GM20000 (cell line): ENCODE data around the gene URI1.
"Not testable (repeated sequence)": the region's sequence is repeated elsewhere in the genome, so short reads cannot be mapped to it uniquely, and the experiment has no call there.

Source experiments
- DNase-seq: peaks from one replicate; pipeline ENCODE4 v3.0.0; 2012; ENCODE audit warnings: low spot score
- TF ChIP-seq, protein P1 (sequence below): IDR thresholded peaks from 2 replicates; pipeline ENCODE4 v1.5.1; 2012; ENCODE audit warnings: mild to moderate bottlenecking, control low read depth; ENCODE audit errors: extremely low read depth, missing control alignments

The URI1 gene

DNA sequence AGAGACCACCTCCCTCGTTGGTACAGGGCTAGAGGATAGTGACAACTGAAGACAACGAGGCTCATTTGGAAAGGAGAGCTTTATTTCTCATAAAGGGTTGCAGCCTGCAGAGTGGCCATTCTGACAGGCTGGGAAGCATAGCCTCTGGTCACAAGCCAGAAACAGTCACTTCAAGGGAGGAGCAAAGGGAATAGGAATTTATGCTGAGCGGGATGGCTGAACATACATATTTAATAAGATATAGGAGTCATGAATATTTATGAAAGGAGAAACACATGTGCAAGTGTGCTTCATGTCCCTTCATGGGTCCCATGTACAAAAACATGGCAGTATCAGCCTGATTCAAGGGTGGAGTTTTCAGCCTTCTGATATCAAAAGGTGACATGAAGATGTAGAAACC, 27.1 kb upstream of the URI1 start:
- no peak for DNase-seq
- TF ChIP-seq, protein P1, sequence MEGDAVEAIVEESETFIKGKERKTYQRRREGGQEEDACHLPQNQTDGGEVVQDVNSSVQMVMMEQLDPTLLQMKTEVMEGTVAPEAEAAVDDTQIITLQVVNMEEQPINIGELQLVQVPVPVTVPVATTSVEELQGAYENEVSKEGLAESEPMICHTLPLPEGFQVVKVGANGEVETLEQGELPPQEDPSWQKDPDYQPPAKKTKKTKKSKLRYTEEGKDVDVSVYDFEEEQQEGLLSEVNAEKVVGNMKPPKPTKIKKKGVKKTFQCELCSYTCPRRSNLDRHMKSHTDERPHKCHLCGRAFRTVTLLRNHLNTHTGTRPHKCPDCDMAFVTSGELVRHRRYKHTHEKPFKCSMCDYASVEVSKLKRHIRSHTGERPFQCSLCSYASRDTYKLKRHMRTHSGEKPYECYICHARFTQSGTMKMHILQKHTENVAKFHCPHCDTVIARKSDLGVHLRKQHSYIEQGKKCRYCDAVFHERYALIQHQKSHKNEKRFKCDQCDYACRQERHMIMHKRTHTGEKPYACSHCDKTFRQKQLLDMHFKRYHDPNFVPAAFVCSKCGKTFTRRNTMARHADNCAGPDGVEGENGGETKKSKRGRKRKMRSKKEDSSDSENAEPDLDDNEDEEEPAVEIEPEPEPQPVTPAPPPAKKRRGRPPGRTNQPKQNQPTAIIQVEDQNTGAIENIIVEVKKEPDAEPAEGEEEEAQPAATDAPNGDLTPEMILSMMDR = no peak

GRCh38 chr19:29915832-29916231, 26.2 kb upstream of the URI1 start:
- not testable (repeated sequence) for DNase-seq

- TF ChIP-seq, protein P1 = no peak
- DNase-seq = no peak
Measured at GRCh38 chr19:29917911-29918310, 24.1 kb upstream of the URI1 start.

DNA sequence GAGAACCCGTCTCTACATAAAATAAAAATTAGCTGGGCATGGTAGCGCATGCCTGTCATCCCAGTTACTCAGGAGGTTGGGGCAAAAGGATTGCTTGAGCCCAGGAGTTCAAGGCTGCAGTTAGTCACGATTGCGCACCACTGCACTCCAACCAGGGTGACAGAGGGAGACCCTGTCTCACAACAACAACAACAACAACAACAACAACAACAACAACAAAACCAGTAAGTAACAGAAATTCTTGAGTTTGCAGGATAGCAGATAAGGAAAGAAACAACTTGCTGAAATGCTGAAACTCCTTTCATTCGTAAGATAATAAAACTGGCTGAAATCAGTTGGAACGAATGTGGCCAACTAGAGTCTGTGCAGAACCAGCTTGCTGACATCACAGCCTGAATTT, 23.1 kb upstream of the URI1 start:
- DNase-seq = no peak
- TF ChIP-seq, protein P1 = no peak

- DNase-seq = no peak
- TF ChIP-seq, protein P1 = no peak
Measured at GRCh38 chr19:29922972-29923371, 19.1 kb upstream of the URI1 start.

DNA sequence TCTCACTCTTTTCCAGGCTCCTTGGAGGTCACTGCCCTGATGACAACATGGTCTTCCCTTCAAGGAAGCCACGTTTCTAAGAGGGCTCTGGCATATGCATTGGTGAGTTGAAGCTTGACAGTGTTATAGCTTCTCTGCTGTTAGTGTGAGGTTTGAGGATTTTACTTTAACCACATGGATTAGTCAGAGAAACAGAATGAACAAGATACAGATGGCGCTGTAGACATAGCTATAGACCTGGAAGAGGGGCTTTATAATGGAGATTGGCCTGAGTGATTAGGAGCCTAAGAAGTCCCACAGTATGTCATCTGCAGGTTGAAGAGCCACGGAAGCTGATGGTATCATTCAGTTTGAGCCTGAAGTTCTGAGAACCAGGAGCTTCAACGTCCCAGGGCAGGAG, 18.4 kb upstream of the URI1 start:
- DNase-seq = no peak
- TF ChIP-seq, protein P1 = no peak

- DNase-seq = no peak
- TF ChIP-seq, protein P1 = no peak
Measured at GRCh38 chr19:29926031-29926430, 16.0 kb upstream of the URI1 start.

DNA sequence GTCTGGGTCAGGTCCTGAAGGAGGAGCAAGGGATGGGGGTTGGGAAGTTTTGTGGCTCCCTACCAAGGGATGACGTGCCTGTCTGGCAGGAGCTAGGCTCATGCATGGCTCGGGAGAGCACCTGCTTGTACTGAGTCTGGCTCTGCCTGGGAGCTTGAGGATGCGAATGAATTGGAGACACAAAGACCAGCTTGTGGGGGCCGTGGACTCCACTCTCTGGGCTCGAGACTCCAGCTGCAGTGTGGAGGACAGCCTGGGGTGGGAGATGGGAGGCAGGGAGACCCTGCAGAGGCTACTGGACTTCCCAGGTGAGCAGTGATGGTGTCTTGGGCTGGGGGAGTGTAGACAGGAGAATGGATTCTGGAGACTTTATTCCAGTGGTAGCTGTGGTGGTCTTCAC, 15.2 kb upstream of the URI1 start:
- TF ChIP-seq, protein P1 = no peak

More for the DNA sequence above, 15.2 kb upstream of the URI1 start:
- DNase-seq = no peak
